ENCODE measurements around the gene LAGE3.

LAGE3 gene

DNA sequence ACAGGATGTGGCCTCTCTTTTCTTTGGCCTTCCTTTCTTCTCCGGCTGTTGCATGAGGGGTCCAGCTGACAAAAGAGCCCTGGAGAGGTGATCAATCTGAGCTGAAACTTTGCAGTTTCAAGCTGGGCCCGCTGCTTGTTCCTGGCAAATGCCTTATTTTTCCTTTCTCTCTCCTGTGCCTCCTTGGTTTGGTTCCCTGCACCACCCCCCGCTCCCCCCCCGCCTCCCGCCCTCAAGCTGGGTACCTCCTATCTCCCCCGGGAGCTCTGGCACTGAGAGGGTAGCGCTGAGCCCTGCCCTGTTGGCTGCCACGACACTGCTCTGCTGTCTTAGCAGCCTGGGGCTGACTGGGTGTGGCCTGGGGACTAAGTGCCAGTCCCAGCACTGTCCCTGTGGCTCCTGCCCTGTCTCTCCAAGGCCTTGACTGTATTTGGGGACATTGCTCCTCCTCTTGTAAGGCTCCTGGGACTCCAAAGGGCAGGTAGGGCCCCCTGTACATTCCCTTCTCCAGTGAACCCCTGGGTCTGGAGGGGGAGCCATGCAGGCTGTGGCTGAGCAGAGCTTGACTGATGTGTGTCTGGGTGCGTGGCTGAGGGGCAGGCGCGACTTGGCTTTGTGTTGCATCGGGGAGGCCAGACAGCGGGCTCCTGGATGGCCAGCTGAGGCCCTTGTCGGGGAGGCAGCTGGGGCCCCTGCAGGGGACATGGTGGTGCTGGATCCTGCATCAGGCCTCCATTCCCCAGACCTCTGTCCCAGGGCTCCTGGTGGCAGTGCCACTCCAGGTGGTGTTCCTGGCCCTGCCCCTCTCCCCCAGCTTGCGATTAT is 19.9 kb downstream of the LAGE3 start:
- in situ Hi-C loops (cut with MboI; ENCODE audit: low sequenced_read_pairs): no loop called here

- in situ Hi-C loops (cut with MboI; ENCODE audit: low sequenced_read_pairs): no loop called here
Observed at GRCh38 chrX:154458116-154458953, 20.7 kb downstream of the LAGE3 start, which contains the start of gene PLXNA3. Gene PLXNA3 (plus strand): TSS chrX:154458281. CDS start chrX:154460184, 1,903 bp downstream.

DNA sequence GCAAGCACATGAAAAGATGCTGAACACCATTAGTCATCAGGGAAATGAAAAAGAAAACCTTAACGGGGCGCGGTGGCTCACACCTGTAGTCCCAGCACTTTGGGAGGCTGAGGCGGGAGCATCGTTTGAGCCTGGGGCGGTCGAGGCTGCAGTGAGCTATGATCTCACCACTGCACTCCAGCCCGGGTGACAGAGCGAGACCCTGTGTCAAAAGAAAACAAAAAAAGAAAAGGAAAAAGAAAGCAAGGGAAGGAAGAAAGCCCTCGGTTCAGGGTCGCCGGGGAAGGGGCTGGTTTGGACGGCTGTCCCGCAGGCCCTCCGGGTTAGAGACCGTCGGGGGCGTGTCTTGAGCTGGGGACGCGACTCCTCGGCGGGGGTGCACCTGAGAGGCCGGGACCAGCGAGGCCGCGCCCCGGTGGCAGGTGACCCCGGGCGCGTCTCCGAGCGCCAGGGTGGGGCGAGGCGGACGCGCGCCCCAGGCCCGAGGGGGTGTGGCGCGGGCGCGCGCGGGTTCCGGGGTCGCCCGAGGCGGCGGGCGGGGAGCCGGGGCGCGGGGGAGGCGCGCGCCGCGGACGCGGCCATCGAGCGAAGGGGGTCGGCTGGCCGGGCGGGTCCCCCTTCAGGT is 21.5 kb downstream of the LAGE3 start:
- in situ Hi-C loops (cut with MboI; ENCODE audit: low sequenced_read_pairs): no loop called here

GRCh38 chrX:154452823-154453222 is 26.3 kb downstream of the LAGE3 start:
- in situ Hi-C loops (cut with MboI; ENCODE audit: low sequenced_read_pairs): no loop called here

DNA sequence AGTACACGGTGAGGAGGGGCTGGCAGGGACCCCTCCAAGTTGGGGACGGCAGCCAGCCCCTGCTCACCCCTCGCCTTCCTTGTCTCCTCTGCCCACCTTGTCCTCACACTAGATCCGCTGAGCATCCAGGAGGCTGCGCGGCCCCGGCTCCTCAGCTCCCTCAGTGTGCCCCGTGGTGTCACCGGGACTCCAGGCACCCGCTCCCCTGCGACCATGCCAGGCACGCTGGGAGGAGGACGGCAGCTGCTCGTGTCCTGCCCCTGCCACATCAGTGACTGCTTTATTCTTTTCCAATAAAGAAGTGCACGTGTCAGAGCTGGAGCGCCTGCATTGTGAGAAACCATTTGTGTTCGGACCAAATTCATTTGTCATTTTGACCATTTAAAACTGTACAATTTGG is 28.8 kb downstream of the LAGE3 start:
- in situ Hi-C loops (cut with MboI; ENCODE audit: low sequenced_read_pairs): no loop called here

DNA sequence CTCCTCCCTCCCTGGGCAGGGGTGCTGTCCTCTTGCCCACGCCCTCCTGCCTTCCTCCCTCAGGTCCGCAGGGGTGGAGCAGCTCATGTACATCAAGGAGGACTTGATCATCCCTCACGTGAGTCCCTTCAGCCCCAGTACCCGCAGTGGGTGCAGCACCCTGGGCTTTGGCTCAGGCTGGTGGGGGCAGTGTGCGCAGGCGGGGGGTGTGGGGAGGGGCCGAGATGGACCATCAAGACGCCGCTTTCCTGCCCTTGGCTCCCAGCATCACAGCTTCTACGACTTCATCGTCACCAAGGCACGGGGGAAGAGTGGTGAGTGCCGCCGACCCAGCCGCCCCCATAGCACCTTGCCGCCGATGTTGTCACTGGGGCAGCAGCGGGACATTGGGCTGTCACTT is 29.5 kb downstream of the LAGE3 start:
- in situ Hi-C loops (cut with MboI; ENCODE audit: low sequenced_read_pairs): no loop called here

DNA sequence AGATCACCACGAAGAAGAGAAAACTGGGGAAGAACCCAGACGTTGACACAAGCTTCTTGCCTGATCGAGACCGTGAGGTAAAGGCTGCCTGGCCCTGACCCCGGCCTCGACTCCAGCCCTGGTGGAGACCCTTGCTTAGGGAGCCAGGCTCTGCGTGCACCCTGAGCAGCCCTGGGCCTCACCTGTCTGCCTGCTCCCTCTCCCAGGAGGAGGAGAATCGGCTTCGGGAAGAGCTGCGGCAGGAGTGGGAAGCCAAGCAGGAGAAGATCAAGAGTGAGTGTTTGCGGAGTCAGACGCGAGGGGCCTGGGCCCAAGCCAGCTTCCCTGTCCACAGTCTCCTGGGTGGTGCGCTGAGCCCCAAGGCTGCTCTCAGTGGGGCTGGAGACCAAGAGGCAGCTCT is 30.6 kb downstream of the LAGE3 start:
- in situ Hi-C loops (cut with MboI; ENCODE audit: low sequenced_read_pairs): no loop called here

DNA sequence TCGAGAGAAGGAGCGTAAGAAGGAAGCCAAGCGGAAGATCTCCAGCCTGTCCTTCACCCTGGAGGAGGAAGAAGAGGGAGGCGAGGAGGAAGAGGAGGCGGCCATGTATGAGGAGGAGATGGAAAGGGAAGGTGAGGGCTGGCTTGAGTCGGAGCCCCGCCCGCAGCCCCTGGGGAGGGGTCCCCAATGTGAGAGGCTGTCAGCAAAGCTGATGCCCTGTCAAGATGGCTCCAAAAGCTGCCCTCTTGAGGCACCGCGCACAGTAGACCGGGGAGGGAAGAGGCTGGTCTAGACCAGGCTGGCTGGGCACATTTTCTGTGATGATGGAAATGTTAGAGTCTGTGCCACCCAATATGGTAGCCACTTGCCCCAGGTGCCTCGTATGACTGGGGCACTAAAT is 32.7 kb downstream of the LAGE3 start:
- in situ Hi-C loops (cut with MboI; ENCODE audit: low sequenced_read_pairs): no loop called here

GRCh38 chrX:154445776-154446175 is 33.3 kb downstream of the LAGE3 start:
- in situ Hi-C loops (cut with MboI; ENCODE audit: low sequenced_read_pairs): no loop called here

DNA sequence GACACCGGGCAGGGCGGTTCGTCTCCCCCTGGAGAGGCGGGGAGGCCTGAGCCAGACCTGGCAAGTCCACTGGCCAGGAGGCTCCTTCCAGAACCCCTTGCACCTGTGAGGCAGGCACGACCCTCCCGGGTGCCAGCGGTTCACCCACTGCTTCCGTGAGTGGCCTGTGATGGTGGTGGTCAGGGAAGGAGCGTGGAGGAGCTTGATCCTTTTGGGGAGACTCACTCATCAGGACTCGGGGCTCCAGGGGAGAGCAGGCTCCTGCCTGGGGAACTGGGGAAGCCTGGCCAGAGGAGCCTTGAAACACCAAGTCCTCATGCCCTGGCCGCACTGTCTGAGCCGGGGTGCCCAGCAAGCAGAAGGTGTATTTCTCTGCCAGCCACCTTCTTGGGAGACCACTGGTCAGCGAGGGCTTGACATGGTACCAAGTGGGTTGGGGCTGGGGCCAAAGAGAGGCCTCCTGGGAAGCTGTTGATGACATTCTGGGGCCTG is 34.3 kb downstream of the LAGE3 start:
- in situ Hi-C loops (cut with MboI; ENCODE audit: low sequenced_read_pairs): no loop called here

- in situ Hi-C loops (cut with MboI; ENCODE audit: low sequenced_read_pairs): no loop called here
Observed at GRCh38 chrX:154443992-154444754, 34.9 kb downstream of the LAGE3 start, which contains the start of gene FAM50A. Gene FAM50A (plus strand): TSS chrX:154444141. CDS start chrX:154444236, 95 bp downstream.

- in situ Hi-C loops (cut with MboI; ENCODE audit: low sequenced_read_pairs): no loop called here
Observed at GRCh38 chrX:154443479-154443910, 35.6 kb downstream of the LAGE3 start.

- in situ Hi-C loops (cut with MboI; ENCODE audit: low sequenced_read_pairs): no loop called here
Observed at GRCh38 chrX:154441984-154442707, 36.9 kb downstream of the LAGE3 start.

DNA sequence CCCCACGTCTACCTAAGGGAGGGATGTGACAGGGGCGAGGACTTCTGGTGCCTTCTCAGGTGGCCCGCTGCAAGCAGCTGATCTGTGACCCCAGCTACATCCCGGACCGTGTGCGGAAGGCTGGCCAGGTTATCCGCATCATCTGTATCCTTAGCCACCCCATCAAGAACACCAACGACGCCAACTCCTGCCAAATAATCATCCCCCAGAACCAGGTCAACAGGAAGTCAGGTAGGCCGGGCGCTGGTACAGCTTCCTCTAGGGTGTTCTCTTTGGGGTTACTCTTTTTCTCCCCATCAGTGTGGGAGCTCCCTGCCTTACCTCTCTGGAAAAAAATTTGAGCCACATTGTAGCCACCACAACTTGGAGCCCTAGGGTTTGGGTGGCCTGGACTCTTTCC is 37.5 kb downstream of the LAGE3 start:
- in situ Hi-C loops (cut with MboI; ENCODE audit: low sequenced_read_pairs): no loop called here

GRCh38 chrX:154440623-154441357 is 38.3 kb downstream of the LAGE3 start:
- in situ Hi-C loops (cut with MboI; ENCODE audit: low sequenced_read_pairs): no loop called here

GRCh38 chrX:154439841-154440240 is 39.2 kb downstream of the LAGE3 start:
- in situ Hi-C loops (cut with MboI; ENCODE audit: low sequenced_read_pairs): no loop called here

- in situ Hi-C loops (cut with MboI; ENCODE audit: low sequenced_read_pairs): no loop called here
Observed at GRCh38 chrX:154437971-154438893, 40.8 kb downstream of the LAGE3 start.

Measured in HL-60/S4 treated with phorbol 12-myristate 13-acetate at 8.2 ng/mL for 4 days and 3 days (cell line).